Measurements from ENCODE around the gene DENND6B. TPM values are rescaled to one million over a fixed set of nuclear protein-coding genes. Genes with fewer than 3 reads are reported as not detected.

The DENND6B gene
- total RNA-seq, 1 experiment from 2014 or later, result 11.0 TPM

GRCh38 chr22:50299785-50300619, 26.8 kb downstream of the DENND6B start:
- Histone ChIP-seq H3K4me1 (ENCODE audit: control insufficient read depth in 1 of 2, insufficient read depth in 2 of 2, low read length in 2 of 2) (peaks cover 70 to 99% of the 10 kb centered on the region in 2 experiments), H4K20me1 (ENCODE audit: insufficient read depth) (no peaks in the 10 kb centered on the region)
- intact Hi-C loops (cut with micrococcal nuclease), result no loop called here

More at GRCh38 chr22:50299785-50300619, 26.8 kb downstream of the DENND6B start:
- H3K36me3 ChIP-seq (ENCODE audit: control insufficient read depth in 1 of 2, insufficient read depth in 2 of 2, low read length in 2 of 2), result 0 out of 4 replicates have a peak, but pooled peaks cover 2 to 4% of the 10 kb centered on the region in 2 experiments
- no peaks in the 10 kb centered on the region for H3K9me2 ChIP-seq (ENCODE audit: insufficient read depth)
- H3K9ac ChIP-seq (ENCODE audit: low read length), result peak overlapping the region; percentile 80
- BruUV-seq (replicated peaks), result no TSS peak
- no peaks in the 10 kb centered on the region for H3K9me3 ChIP-seq (ENCODE audit: control insufficient read depth in 1 of 2, insufficient read depth in 1 of 2, low read depth in 1 of 2, low read length in 2 of 2)
- H2AFZ ChIP-seq (ENCODE audit: low read depth, low read length, poor library complexity, severe bottlenecking), result no peak overlapping the region
- H3K4me2 ChIP-seq (ENCODE audit: low read length), result peak overlapping the region; percentile 98
- peak overlapping the region; percentile 95 for H3K27ac ChIP-seq (ENCODE audit: low read depth, low read length)
- ATAC-seq (peak; percentile 55), DNase-seq (ENCODE audit: low read depth, low spot score) (no peak)
- TF ChIP-seq ZFX (IDR thresholded peaks at IDR 0.05) (no peak), EZH2phosphoT487 (IDR thresholded peaks at IDR 0.05; ENCODE audit: borderline replicate concordance) (no peak), RAD21 (IDR thresholded peaks at IDR 0.05; ENCODE audit: low read depth) (no peak), REST (IDR thresholded peaks at IDR 0.05; ENCODE audit: low read depth) (no peak), TCF7L2 (IDR thresholded peaks at IDR 0.05; ENCODE audit: borderline replicate concordance, extremely low read depth, insufficient read depth, insufficient read length) (no peak), SRF (IDR thresholded peaks at IDR 0.05; ENCODE audit: low read depth) (no peak), JUND (IDR thresholded peaks at IDR 0.05) (no peak), ZNF274 (IDR thresholded peaks at IDR 0.05; ENCODE audit: low read depth, low read length) (no peak), POLR2AphosphoS5 (IDR thresholded peaks at IDR 0.05; ENCODE audit: low read depth, low read length) (no peak), CBX3 (IDR thresholded peaks at IDR 0.05; ENCODE audit: low read depth) (no peak), SP1 (IDR thresholded peaks at IDR 0.05; ENCODE audit: low read depth) (no peak), EGR1 (IDR thresholded peaks at IDR 0.05; ENCODE audit: low read depth) (no peak), FOSL1 (IDR thresholded peaks at IDR 0.05; ENCODE audit: low read depth) (no peak), CEBPB (IDR thresholded peaks at IDR 0.05; ENCODE audit: low read depth) (no peak), EZH2 (IDR thresholded peaks at IDR 0.05) (no peak), SIN3A (IDR thresholded peaks at IDR 0.05; ENCODE audit: low read depth) (no peak), POLR2A (IDR thresholded peaks at IDR 0.05; ENCODE audit: borderline replicate concordance, extremely low read depth, insufficient read depth, insufficient read length) (no peak)
- TF ChIP-seq, protein P1, sequence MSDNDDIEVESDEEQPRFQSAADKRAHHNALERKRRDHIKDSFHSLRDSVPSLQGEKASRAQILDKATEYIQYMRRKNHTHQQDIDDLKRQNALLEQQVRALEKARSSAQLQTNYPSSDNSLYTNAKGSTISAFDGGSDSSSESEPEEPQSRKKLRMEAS (IDR thresholded peaks at IDR 0.05), result no peak
- TF ChIP-seq, protein P2, sequence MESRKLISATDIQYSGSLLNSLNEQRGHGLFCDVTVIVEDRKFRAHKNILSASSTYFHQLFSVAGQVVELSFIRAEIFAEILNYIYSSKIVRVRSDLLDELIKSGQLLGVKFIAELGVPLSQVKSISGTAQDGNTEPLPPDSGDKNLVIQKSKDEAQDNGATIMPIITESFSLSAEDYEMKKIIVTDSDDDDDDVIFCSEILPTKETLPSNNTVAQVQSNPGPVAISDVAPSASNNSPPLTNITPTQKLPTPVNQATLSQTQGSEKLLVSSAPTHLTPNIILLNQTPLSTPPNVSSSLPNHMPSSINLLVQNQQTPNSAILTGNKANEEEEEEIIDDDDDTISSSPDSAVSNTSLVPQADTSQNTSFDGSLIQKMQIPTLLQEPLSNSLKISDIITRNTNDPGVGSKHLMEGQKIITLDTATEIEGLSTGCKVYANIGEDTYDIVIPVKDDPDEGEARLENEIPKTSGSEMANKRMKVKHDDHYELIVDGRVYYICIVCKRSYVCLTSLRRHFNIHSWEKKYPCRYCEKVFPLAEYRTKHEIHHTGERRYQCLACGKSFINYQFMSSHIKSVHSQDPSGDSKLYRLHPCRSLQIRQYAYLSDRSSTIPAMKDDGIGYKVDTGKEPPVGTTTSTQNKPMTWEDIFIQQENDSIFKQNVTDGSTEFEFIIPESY (IDR thresholded peaks at IDR 0.05; ENCODE audit: extremely low read depth, insufficient replicate concordance, low read length), result no peak
- TF ChIP-seq, protein P3, sequence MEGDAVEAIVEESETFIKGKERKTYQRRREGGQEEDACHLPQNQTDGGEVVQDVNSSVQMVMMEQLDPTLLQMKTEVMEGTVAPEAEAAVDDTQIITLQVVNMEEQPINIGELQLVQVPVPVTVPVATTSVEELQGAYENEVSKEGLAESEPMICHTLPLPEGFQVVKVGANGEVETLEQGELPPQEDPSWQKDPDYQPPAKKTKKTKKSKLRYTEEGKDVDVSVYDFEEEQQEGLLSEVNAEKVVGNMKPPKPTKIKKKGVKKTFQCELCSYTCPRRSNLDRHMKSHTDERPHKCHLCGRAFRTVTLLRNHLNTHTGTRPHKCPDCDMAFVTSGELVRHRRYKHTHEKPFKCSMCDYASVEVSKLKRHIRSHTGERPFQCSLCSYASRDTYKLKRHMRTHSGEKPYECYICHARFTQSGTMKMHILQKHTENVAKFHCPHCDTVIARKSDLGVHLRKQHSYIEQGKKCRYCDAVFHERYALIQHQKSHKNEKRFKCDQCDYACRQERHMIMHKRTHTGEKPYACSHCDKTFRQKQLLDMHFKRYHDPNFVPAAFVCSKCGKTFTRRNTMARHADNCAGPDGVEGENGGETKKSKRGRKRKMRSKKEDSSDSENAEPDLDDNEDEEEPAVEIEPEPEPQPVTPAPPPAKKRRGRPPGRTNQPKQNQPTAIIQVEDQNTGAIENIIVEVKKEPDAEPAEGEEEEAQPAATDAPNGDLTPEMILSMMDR (IDR thresholded peaks at IDR 0.05 in 2 of 3, conservative IDR thresholded peaks at IDR 0.05 in 1 of 3; ENCODE audit: borderline replicate concordance in 1 of 3, insufficient read depth in 1 of 3, low read depth in 2 of 3, low read length in 2 of 3), result no peak
- RAD21 ChIA-PET (ENCODE audit: low non-redundant PET in 1 of 2, low total read pairs in 2 of 2, uncharacterized antibody in 2 of 2, unreplicated experiment in 2 of 2), result no interaction called here
- peak overlapping the region; percentile 46 to 64 for H3K4me3 ChIP-seq (replicated peaks in 1 of 2; ENCODE audit: low read depth in 1 of 2, low read length in 2 of 2)
- no peaks in the 10 kb centered on the region for H3K27me3 ChIP-seq (ENCODE audit: insufficient read depth, low read length)
- peaks cover 99% of the 10 kb centered on the region for H3K79me2 ChIP-seq (ENCODE audit: insufficient read depth, low read length)
- POLR2A ChIA-PET, result no interaction called here
- CTCF ChIA-PET, result interaction anchor here (1.6 kb wide), 1 partner anchor 42 kb away, joined by 5 read pairs; no protein-coding TSS in a partner anchor
